Iris pigment epithelial cell (primary cell): ENCODE measurements around the gene GABBR2.
A peak's percentile ranks its signal among the peaks of the same experiment; 100 is the strongest.

Experiments
- DNase-seq: peaks from one replicate; pipeline ENCODE4 v3.0.0-alpha.2; 2011; ENCODE audit warnings: low read depth

The GABBR2 gene

GRCh38 chr9:98570055-98570454 is 138.7 kb downstream of the GABBR2 start:
- no peak for DNase-seq

- DNase-seq, result no peak
Measured at GRCh38 chr9:98569491-98569890, 139.2 kb downstream of the GABBR2 start.

GRCh38 chr9:98568909-98569469 is 139.7 kb downstream of the GABBR2 start:
- DNase-seq, result no peak

GRCh38 chr9:98568234-98568908 is 140.4 kb downstream of the GABBR2 start:
- DNase-seq, result no peak

- DNase-seq, result no peak
Measured at GRCh38 chr9:98567540-98568233, 141.0 kb downstream of the GABBR2 start.

GRCh38 chr9:98565152-98566135 is 143.3 kb downstream of the GABBR2 start:
- no peak for DNase-seq

GRCh38 chr9:98564714-98565113 is 144.0 kb downstream of the GABBR2 start:
- no peak for DNase-seq

- no peak for DNase-seq
Measured at GRCh38 chr9:98563988-98564387, 144.7 kb downstream of the GABBR2 start.

- DNase-seq, result no peak
Measured at GRCh38 chr9:98563212-98563907, 145.4 kb downstream of the GABBR2 start.

- DNase-seq, result no peak
Measured at GRCh38 chr9:98559561-98559960, 149.2 kb downstream of the GABBR2 start.

- peak; percentile 9 for DNase-seq
Measured at GRCh38 chr9:98558575-98558974, 150.2 kb downstream of the GABBR2 start.

- DNase-seq, result no peak
Measured at GRCh38 chr9:98556511-98556910, 152.2 kb downstream of the GABBR2 start.

GRCh38 chr9:98555651-98556465 is 152.9 kb downstream of the GABBR2 start:
- no peak for DNase-seq

- DNase-seq, result no peak
Measured at GRCh38 chr9:98554752-98555151, 154.0 kb downstream of the GABBR2 start.

- peak; percentile 9 for DNase-seq
Measured at GRCh38 chr9:98552331-98552730, 156.4 kb downstream of the GABBR2 start.

GRCh38 chr9:98551511-98552286 is 157.0 kb downstream of the GABBR2 start:
- DNase-seq, result peak; percentile 80

GRCh38 chr9:98550206-98550820 is 158.4 kb downstream of the GABBR2 start:
- peak; percentile 41 for DNase-seq

- DNase-seq, result no peak
Measured at GRCh38 chr9:98549401-98549800, 159.3 kb downstream of the GABBR2 start.

GRCh38 chr9:98547606-98548005 is 161.1 kb downstream of the GABBR2 start:
- DNase-seq, result no peak
